Endodermal cell (in vitro differentiated cells): ENCODE results near the gene KCNB1. TPM values are rescaled to one million over a fixed set of nuclear protein-coding genes. Genes with fewer than 3 reads are reported as not detected.

Source experiments
- DNase-seq: peaks from one replicate; pipeline ENCODE4 v3.0.0-alpha.2; 2017
- H3K27ac ChIP-seq: 2 replicates; pipeline ENCODE4 v1.5.1; 2013; ENCODE audit warnings: mild to moderate bottlenecking, low read depth, low read length, moderate library complexity
- H3K27me3 ChIP-seq: 2 replicates; pipeline ENCODE4 v1.6.1; 2013; ENCODE audit warnings: mild to moderate bottlenecking, low read length, moderate library complexity; ENCODE audit not compliant: insufficient read depth, control insufficient read depth, poor library complexity, severe bottlenecking
- H3K36me3 ChIP-seq: 2 replicates; pipeline ENCODE4 v1.7.0; 2013; ENCODE audit warnings: mild to moderate bottlenecking, low read length, moderate library complexity; ENCODE audit not compliant: control insufficient read depth, insufficient read depth
- H3K4me1 ChIP-seq: one replicate; pipeline ENCODE4 v1.7.0; 2013; ENCODE audit warnings: low read length; ENCODE audit not compliant: control insufficient read depth, insufficient read depth
- H3K4me3 ChIP-seq: 2 replicates; pipeline ENCODE4 v1.5.1; 2013; ENCODE audit warnings: mild to moderate bottlenecking, low read length, moderate library complexity
- H3K9ac ChIP-seq: 2 replicates; pipeline ENCODE4 v1.6.1; 2013; ENCODE audit warnings: mild to moderate bottlenecking, low read length, moderate library complexity; ENCODE audit not compliant: poor library complexity, severe bottlenecking; ENCODE audit errors: extremely low read depth
- H3K9me3 ChIP-seq: 2 replicates; pipeline ENCODE4 v1.6.1; 2013; ENCODE audit warnings: mild to moderate bottlenecking, low read length, moderate library complexity; ENCODE audit not compliant: control insufficient read depth
- H3K27ac Mint-ChIP-seq: 2 replicates; pipeline ENCODE4 v1.8.0; 2020; ENCODE audit warnings: mixed read lengths
- H3K27me3 Mint-ChIP-seq: 2 replicates; pipeline ENCODE4 v1.8.0; 2021; ENCODE audit warnings: mild to moderate bottlenecking, mixed read lengths; ENCODE audit not compliant: insufficient read depth
- H3K36me3 Mint-ChIP-seq: 2 replicates; pipeline ENCODE4 v1.8.0; 2020; ENCODE audit warnings: low read depth, mixed read lengths
- H3K4me1 Mint-ChIP-seq: 2 replicates; pipeline ENCODE4 v1.8.0; 2020; ENCODE audit warnings: mixed read lengths
- H3K4me3 Mint-ChIP-seq: 2 replicates; pipeline ENCODE4 v1.8.0; 2020; ENCODE audit warnings: mild to moderate bottlenecking, moderate library complexity, mixed read lengths
- H3K9me3 Mint-ChIP-seq: 2 replicates; pipeline ENCODE4 v1.8.0; 2020; ENCODE audit warnings: mild to moderate bottlenecking, mixed read lengths
- WGBS, 2 experiments: methylation state at CpG; one replicate each; pipeline versions ENCODE4 v1.1.5 to v1.1.7; 2013; ENCODE audit warnings: missing lambda C conversion rate in 2 of 2, mixed read lengths in 1 of 2; ENCODE audit not compliant: insufficient coverage in 1 of 2, insufficient read length in 1 of 2; 5-methylcytosine and 5-hydroxymethylcytosine counted together
- total RNA-seq, 2 donors: library from RNA; stranded (reverse); fragmentation: NEBNext Ultra II Directional in 1 of 2; extraction: Animal tissue kit (Norgen Biotek cat#: 25700) in 1 of 2; gene quantifications; 2 replicates in 1 of 2; 3 replicates in 1 of 2; pipeline ENCODE4 v1.2.1, GENCODE V29; 2021
- TF ChIP-seq, protein P1 (sequence below): fragments of 200-600 bp; sonication (generic); conservative IDR thresholded peaks from 2 replicates; pipeline ENCODE4 v1.5.0; 2021; ENCODE audit warnings: antibody characterized with exemption, mild to moderate bottlenecking

The KCNB1 gene
- total RNA-seq, 2 donors from 2014 or later = 0.46 to 0.84 TPM

DNA sequence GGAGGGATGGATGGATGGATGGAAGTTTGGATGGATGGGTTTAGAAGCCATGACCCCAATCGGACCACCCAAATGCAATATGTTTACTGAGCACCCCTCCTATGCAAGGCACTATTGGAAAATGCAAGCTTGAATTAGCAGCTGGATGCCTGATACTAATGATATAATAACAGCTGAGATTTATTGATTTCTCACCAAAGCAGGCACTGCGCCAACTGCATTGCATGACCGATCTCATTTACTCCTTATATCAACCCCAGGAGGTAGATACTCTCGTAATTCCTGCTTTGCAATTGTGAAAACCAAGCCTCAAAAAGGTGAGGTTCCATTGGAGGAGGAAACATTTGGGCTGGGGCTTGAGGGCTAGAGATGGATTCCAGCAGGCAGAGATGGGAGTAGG, 89.7 kb downstream of the KCNB1 start:
- peaks cover 4% of the 10 kb centered on the region for H3K27me3 ChIP-seq
- H3K9ac ChIP-seq = no peak overlapping the region
- H3K36me3 ChIP-seq = no peaks in the 10 kb centered on the region
- H3K9me3 ChIP-seq = no peaks in the 10 kb centered on the region
- no peaks in the 10 kb centered on the region for H3K4me1 ChIP-seq
- H3K27ac ChIP-seq = no peak overlapping the region
- no peaks in the 10 kb centered on the region for H3K9me3 Mint-ChIP-seq
- 79 to 86% methylated on average over 4 of the region's 4 CpGs for WGBS, 2 experiments
- TF ChIP-seq, protein P1, sequence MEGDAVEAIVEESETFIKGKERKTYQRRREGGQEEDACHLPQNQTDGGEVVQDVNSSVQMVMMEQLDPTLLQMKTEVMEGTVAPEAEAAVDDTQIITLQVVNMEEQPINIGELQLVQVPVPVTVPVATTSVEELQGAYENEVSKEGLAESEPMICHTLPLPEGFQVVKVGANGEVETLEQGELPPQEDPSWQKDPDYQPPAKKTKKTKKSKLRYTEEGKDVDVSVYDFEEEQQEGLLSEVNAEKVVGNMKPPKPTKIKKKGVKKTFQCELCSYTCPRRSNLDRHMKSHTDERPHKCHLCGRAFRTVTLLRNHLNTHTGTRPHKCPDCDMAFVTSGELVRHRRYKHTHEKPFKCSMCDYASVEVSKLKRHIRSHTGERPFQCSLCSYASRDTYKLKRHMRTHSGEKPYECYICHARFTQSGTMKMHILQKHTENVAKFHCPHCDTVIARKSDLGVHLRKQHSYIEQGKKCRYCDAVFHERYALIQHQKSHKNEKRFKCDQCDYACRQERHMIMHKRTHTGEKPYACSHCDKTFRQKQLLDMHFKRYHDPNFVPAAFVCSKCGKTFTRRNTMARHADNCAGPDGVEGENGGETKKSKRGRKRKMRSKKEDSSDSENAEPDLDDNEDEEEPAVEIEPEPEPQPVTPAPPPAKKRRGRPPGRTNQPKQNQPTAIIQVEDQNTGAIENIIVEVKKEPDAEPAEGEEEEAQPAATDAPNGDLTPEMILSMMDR = no peak
- no peaks in the 10 kb centered on the region for H3K4me1 Mint-ChIP-seq
- H3K4me3 Mint-ChIP-seq = no peak overlapping the region
- H3K27ac Mint-ChIP-seq = no peak overlapping the region
- no peaks in the 10 kb centered on the region for H3K36me3 Mint-ChIP-seq
- no peak for DNase-seq
- no peaks in the 10 kb centered on the region for H3K27me3 Mint-ChIP-seq
- H3K4me3 ChIP-seq = no peak overlapping the region

DNA sequence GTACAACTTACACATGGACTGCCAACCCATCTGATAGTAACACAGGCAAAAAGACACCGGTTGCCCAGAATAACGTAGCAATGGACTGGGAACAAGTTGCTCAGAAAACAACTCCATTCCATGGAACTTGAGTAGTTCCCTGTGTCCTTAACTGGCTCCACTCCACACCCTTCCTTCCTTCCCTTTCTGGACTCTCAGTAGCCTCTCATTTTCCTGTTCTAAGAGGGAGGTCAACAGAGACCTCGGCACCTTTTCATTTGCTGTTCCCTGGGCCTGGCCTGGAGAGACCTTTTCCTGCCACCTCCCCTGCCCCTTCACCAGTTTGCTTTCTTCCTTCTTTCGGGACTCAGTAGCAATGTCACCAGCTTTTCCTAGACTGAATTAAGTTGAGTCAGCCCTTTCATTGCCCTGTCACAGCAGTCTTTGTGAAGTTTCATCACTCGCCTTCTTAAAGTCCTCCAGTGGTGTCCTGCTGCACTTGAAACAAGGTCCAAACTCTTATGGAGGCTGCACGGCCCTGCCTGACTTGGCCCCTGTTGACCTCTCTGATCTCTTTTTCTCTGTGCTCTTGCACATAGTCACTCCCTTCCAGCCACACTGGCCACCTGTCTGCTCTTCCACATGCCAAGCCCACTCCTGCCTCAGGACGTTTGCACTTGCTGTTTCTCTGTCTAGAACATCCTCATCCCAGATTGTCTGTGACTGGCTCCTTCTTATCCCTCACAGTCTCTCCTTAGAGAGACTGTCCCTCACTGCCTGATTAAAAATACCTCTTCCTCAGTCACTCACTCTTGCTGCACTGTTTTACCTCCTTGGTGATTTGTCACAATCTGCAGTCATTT, 90.8 kb downstream of the KCNB1 start:
- Histone ChIP-seq H3K9ac (no peak overlapping the region), H3K9me3 (no peaks in the 10 kb centered on the region), H3K27me3 (peaks cover 4% of the 10 kb centered on the region), H3K4me1 (no peaks in the 10 kb centered on the region), H3K4me3 (no peak overlapping the region), H3K27ac (no peak overlapping the region), H3K36me3 (no peaks in the 10 kb centered on the region)
- H3K9me3 Mint-ChIP-seq = no peaks in the 10 kb centered on the region
- no peak overlapping the region for H3K4me3 Mint-ChIP-seq
- WGBS, 2 experiments = 84 to 96% methylated on average over 6 to 7 of the region's 7 CpGs
- H3K36me3 Mint-ChIP-seq = no peaks in the 10 kb centered on the region
- DNase-seq = no peak
- H3K27me3 Mint-ChIP-seq = no peaks in the 10 kb centered on the region
- H3K27ac Mint-ChIP-seq = no peak overlapping the region
- H3K4me1 Mint-ChIP-seq = no peaks in the 10 kb centered on the region
- TF ChIP-seq, protein P1 = no peak

DNA sequence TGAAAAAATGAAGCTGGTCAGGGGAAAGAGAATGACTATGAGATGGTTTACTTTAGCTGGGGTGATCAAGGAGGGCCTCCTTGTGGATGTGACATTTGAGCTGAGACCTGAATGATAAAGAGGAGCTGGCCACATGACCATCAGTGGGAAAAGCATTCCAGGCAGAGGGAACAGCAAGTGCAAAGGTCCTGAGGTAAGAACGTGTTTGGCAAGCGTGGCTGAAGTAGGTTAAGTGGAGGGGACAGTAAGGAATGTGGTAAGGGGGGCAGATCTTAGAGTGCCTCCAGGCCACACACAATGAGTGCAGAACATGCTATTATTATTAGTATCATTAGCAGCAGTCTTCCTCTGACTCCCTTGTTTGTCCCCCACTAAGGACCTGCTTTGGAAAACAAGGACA, 92.6 kb downstream of the KCNB1 start:
- Histone ChIP-seq H3K4me3 (no peak overlapping the region), H3K4me1 (no peaks in the 10 kb centered on the region), H3K27me3 (peaks cover 4% of the 10 kb centered on the region), H3K36me3 (no peaks in the 10 kb centered on the region), H3K9me3 (no peaks in the 10 kb centered on the region), H3K9ac (no peak overlapping the region), H3K27ac (no peak overlapping the region)
- H3K36me3 Mint-ChIP-seq = no peaks in the 10 kb centered on the region
- no peak overlapping the region for H3K4me3 Mint-ChIP-seq
- H3K27me3 Mint-ChIP-seq = no peaks in the 10 kb centered on the region
- DNase-seq = no peak
- no peaks in the 10 kb centered on the region for H3K9me3 Mint-ChIP-seq
- 93% methylated on average over 2 of the region's 2 CpGs; no CpG with 5 or more reads in 1 of the 2 experiments for WGBS, 2 experiments
- no peak overlapping the region for H3K27ac Mint-ChIP-seq
- H3K4me1 Mint-ChIP-seq = no peaks in the 10 kb centered on the region
- TF ChIP-seq, protein P1 = no peak
